Measurements from ENCODE around the gene SLC32A1.

SLC32A1 gene

GRCh38 chr20:38725931-38726803 is 1.9 kb downstream of the SLC32A1 start:
- peak in 1 of 2 donors; percentile 19 for DNase-seq (ENCODE audit: low read depth in 2 of 2)

GRCh38 chr20:38726804-38727606 is 2.7 kb downstream of the SLC32A1 start:
- DNase-seq (ENCODE audit: low read depth in 2 of 2): no peak

GRCh38 chr20:38727607-38728190 is 3.4 kb downstream of the SLC32A1 start:
- DNase-seq (ENCODE audit: low read depth in 2 of 2): no peak

GRCh38 chr20:38728191-38728781 is 4.0 kb downstream of the SLC32A1 start:
- DNase-seq (ENCODE audit: low read depth in 2 of 2): no peak

- no peak for DNase-seq (ENCODE audit: low read depth in 2 of 2)
Observed at GRCh38 chr20:38728911-38729642, 4.8 kb downstream of the SLC32A1 start.

GRCh38 chr20:38729767-38730166 is 5.5 kb downstream of the SLC32A1 start:
- no peak for DNase-seq (ENCODE audit: low read depth in 2 of 2)

GRCh38 chr20:38730167-38730988 is 6.1 kb downstream of the SLC32A1 start:
- no peak for DNase-seq (ENCODE audit: low read depth in 2 of 2)

GRCh38 chr20:38730989-38731737 is 6.9 kb downstream of the SLC32A1 start:
- DNase-seq (ENCODE audit: low read depth in 2 of 2): peak; percentile 51 to 61

GRCh38 chr20:38731738-38732113 is 7.4 kb downstream of the SLC32A1 start:
- no peak for DNase-seq (ENCODE audit: low read depth in 2 of 2)

- DNase-seq (ENCODE audit: low read depth in 2 of 2): no peak
Observed at GRCh38 chr20:38732981-38733380, 8.7 kb downstream of the SLC32A1 start.

- DNase-seq (ENCODE audit: low read depth in 2 of 2): no peak
Observed at GRCh38 chr20:38735172-38735571, 10.9 kb downstream of the SLC32A1 start.

GRCh38 chr20:38737887-38738286 is 13.6 kb downstream of the SLC32A1 start:
- DNase-seq (ENCODE audit: low read depth in 2 of 2): no peak

- DNase-seq (ENCODE audit: low read depth in 2 of 2): no peak
Observed at GRCh38 chr20:38745757-38746156, 21.5 kb downstream of the SLC32A1 start.

- DNase-seq (ENCODE audit: low read depth in 2 of 2): no peak
Observed at GRCh38 chr20:38747495-38748096, 23.3 kb downstream of the SLC32A1 start.

- DNase-seq (ENCODE audit: low read depth in 2 of 2): peak; percentile 90 to 96
Observed at GRCh38 chr20:38748097-38748860, 24.0 kb downstream of the SLC32A1 start, which contains the start of gene ACTR5. Gene ACTR5 (plus strand): TSS chr20:38748460. CDS start chr20:38748479, 19 bp downstream.

- DNase-seq (ENCODE audit: low read depth in 2 of 2): peak; percentile 40 to 53
Observed at GRCh38 chr20:38748861-38749149, 24.5 kb downstream of the SLC32A1 start.

- no peak for DNase-seq (ENCODE audit: low read depth in 2 of 2)
Observed at GRCh38 chr20:38751360-38751976, 27.2 kb downstream of the SLC32A1 start.

GRCh38 chr20:38752029-38752428 is 27.7 kb downstream of the SLC32A1 start:
- DNase-seq (ENCODE audit: low read depth in 2 of 2): no peak

All from stimulated activated CD8-positive, alpha-beta memory T cell treated with anti-CD3 and anti-CD28 coated beads, Interleukin-7, amount 100 ng/mL, for 4 hours (primary cell).